C4-2B (cell line): ENCODE results near the gene ZDHHC9.
A peak's percentile ranks its signal among the peaks of the same experiment; 100 is the strongest.

Experiments
- H3K27ac ChIP-seq: fragments of 450-650 bp; 2 replicates; pipeline ENCODE4 v1.5.1; 2017
- ZFX ChIP-seq: fragments of 450-650 bp; IDR thresholded peaks from 2 replicates; pipeline ENCODE4 v1.6.1; 2017
- TF ChIP-seq, protein P1 (sequence below): fragments of 450-650 bp; conservative IDR thresholded peaks from 2 replicates; pipeline ENCODE4 v1.5.1; 2017; ENCODE audit warnings: mild to moderate bottlenecking

Gene ZDHHC9

DNA sequence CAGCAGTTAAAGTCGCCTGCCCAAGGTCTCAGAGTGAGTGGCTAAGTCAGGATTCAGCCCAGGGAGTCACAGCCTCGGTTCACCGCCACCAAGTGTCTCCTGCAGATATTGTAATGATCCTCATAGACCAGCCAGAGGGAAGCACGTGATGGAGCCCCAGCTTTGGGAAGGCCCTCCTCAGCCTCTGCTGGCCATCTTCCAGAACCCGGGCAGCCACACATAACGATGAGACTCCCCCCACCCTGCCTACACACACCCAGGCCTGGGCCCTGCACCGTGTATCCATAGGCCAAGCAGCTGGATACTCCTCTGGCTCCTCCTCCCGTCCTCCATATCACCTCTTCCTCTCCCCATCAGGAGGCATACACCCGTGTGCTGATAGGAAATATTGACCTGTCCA lies 83.5 kb downstream of the ZDHHC9 start:
- no peak overlapping the region for H3K27ac ChIP-seq

DNA sequence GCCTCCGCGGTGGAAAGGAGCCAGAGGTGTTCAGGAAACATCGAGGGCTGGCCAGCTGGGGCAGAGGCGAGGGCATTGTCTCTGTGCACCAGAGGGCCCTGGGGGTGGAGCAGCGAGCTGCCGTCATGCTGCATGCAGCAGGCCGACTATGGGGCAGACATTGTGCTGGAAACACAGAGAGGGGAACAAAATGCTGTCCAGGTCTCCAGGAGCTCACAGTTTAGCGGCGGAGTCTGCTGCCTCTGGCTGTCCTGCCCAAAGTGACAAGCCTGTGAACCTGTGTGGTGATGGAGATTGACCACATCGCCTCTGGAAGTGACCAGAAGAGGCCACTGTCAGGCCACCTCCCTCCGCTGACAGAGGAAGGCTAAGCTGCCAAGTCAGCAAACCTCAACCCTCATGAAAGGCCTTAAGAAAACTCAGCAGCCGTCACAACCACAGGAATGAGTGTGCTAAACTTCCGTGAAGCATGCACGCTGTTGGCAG lies 84.1 kb downstream of the ZDHHC9 start:
- H3K27ac ChIP-seq: no peak overlapping the region

More for the DNA sequence above, 83.5 kb downstream of the ZDHHC9 start:
- no peak for TF ChIP-seq ZFX
- TF ChIP-seq, protein P1, sequence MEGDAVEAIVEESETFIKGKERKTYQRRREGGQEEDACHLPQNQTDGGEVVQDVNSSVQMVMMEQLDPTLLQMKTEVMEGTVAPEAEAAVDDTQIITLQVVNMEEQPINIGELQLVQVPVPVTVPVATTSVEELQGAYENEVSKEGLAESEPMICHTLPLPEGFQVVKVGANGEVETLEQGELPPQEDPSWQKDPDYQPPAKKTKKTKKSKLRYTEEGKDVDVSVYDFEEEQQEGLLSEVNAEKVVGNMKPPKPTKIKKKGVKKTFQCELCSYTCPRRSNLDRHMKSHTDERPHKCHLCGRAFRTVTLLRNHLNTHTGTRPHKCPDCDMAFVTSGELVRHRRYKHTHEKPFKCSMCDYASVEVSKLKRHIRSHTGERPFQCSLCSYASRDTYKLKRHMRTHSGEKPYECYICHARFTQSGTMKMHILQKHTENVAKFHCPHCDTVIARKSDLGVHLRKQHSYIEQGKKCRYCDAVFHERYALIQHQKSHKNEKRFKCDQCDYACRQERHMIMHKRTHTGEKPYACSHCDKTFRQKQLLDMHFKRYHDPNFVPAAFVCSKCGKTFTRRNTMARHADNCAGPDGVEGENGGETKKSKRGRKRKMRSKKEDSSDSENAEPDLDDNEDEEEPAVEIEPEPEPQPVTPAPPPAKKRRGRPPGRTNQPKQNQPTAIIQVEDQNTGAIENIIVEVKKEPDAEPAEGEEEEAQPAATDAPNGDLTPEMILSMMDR: no peak

DNA sequence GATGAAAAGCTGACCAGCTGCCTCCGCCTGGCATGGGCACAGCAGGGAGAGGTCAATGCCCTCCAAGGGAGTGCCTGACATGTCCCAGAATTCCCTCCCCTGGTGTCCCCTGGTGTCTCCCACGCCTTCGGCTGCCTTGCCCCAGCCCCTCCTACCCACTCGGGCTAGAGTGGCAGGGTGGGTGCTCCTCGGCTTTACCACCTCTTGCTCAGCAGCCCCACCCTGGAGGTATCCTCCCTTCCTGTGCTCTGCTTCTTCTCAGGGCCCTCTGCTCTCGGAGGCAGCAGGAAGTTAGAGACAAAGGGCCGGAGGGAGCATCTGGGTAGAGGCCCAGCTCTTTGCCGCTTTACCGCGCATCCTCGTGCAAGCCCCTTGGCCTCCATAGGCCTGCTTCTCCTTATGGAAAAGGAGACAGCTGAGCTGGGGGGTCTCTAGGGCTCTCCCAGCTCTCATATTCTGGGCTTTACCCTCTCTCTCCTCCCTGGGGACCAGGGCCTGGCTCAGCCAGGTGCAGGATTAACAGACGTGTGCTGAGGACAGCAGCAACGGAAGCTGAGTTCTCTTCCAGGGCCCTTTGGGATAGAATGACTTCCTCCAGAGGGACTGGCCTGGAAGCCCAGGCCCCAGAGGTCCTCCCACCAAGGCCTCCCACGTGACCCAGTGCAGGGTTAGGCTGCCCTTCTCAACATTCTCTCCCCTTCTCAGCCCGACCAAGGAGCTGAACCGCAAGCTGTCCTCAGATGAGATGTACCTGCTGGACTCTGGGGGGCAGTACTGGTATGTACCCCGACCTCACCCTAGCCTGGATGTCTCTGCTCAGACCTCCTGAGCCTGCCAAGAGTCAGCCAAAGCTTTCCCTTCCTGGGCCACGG lies 87.7 kb downstream of the ZDHHC9 start:
- H3K27ac ChIP-seq: no peak overlapping the region
- TF ChIP-seq, protein P1: no peak
- no peak for TF ChIP-seq ZFX

More for the DNA sequence above, 84.1 kb downstream of the ZDHHC9 start:
- TF ChIP-seq, protein P1: no peak
- TF ChIP-seq ZFX: no peak

DNA sequence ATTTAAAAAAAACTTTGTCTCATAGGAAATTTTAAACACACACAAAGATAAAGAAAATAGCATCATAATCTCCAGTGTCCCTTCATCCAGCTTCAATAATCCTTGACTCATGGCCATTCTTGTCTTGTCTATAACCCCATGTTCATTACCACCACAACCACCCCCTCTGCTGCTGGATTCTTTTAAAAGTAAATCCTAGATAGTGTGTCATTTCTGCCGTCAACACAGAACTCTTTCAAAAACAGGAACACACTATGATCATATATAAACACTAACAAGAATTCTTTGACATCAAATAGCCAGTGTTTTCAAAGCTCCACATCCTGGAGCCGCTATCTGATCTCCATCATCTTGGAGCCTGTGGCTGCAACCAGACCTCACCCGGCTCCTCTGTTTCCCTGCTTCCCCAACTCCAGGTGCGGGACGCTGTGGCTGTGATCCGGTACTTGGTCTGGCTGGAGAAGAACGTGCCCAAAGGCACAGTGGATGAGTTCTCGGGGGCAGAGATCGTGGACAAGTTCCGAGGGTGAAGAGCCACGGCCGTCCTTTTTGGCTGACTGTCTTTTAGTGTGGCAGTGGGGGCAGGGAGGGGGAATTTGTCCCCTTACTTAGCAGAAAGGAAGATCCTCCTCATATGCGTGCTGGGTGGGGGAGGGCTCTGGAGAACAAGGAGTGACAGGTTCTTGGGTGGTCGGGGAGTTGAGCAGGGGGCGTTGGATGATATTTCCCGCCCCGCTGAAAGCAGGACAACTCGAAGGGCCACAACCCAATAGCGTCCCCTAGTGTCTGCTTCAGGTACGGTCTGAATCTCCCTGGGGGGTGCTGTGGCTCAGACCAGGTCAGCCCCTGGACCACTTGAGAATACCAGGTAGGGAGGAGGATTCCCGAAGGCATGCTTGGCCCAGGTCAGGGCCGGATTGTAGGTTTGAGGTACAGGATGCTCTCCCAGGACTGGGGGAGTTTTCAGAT lies 89.3 kb downstream of the ZDHHC9 start:
- H3K27ac ChIP-seq: no peak overlapping the region

More for the DNA sequence above, 89.3 kb downstream of the ZDHHC9 start:
- TF ChIP-seq ZFX: no peak
- TF ChIP-seq, protein P1: peak; percentile 30
